ENCODE measurements around the gene ADAMTS9. TPM values are rescaled to one million over a fixed set of nuclear protein-coding genes. Genes with fewer than 3 reads are reported as not detected.

The ADAMTS9 gene
- total and polyA plus RNA-seq, 2 experiments from 2014 or later: 0.31 to 0.81 TPM

DNA sequence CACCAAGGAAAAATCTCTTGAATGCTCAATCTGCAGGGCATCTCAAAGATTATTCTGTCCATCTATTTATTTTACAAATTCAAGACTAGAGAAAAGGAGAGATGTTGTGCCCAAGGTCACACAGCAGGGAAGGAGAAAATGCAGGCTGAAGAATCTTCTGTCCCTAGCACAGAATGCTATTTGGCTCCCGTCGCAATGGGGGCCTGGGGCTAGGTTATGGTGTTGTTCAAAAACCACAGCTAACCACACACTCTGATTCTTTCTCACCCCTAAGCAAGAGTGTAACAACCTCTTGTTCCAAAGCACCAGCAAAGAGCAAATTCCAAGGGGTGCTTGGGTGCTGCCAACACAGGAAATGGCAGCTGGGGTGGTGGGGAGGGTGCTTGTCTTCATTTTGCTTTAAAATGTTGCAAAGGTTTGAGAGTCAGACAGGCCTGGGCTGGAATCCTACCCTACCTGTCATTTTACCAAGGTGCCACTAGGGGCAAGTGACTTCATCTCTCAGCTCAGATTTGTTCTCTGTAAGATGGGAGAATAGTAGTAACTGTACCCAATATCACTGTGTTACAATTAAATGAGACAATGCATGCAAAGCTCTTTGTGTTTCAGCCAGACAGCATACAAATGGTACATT is 112.5 kb downstream of the ADAMTS9 start:
- ATAC-seq (peak; percentile 96), DNase-seq (ENCODE audit: low spot score) (peak; percentile 80)
- peaks cover 22% of the 10 kb centered on the region for H3K4me1 Mint-ChIP-seq
- Histone ChIP-seq H3K4me3 (no peak overlapping the region), H4K20me1 (replicated peaks; ENCODE audit: insufficient read depth) (no peaks in the 10 kb centered on the region), H2AFZ (no peak overlapping the region), H3K9me2 (ENCODE audit: insufficient read depth) (no peaks in the 10 kb centered on the region), H3K79me2 (replicated peaks; ENCODE audit: insufficient read depth) (no peaks in the 10 kb centered on the region), H3K27me3 (ENCODE audit: insufficient read depth) (no peaks in the 10 kb centered on the region), H3K4me1 (ENCODE audit: insufficient read depth) (peaks cover 17% of the 10 kb centered on the region), H3K4me2 (no peak overlapping the region), H3F3A (replicated peaks; ENCODE audit: low read depth) (no peaks in the 10 kb centered on the region), H3K36me3 (ENCODE audit: insufficient read depth) (no peaks in the 10 kb centered on the region), H3K27ac (ENCODE audit: low read depth) (no peak overlapping the region)
- H3K4me3 Mint-ChIP-seq: no peak overlapping the region
- H3K27me3 Mint-ChIP-seq (ENCODE audit: insufficient read depth, low read depth, poor library complexity): peaks cover 6% of the 10 kb centered on the region
- no peak overlapping the region for H3K27ac Mint-ChIP-seq
- H3K9me3 Mint-ChIP-seq: no peaks in the 10 kb centered on the region; the same call in 2 of the 3 replicates
- H3K36me3 Mint-ChIP-seq (ENCODE audit: low read depth): no peaks in the 10 kb centered on the region
- no peak for TF ChIP-seq EZH2phosphoT487 (IDR thresholded peaks at IDR 0.05; ENCODE audit: unreplicated experiment)
- TF ChIP-seq CTCF (conservative IDR thresholded peaks at IDR 0.05; ENCODE audit: low read depth in 2 of 2): peak; percentile 60 to 63
- no peak for TF ChIP-seq POLR2AphosphoS5 (IDR thresholded peaks at IDR 0.05; ENCODE audit: low read depth)
- TF ChIP-seq, protein P1, sequence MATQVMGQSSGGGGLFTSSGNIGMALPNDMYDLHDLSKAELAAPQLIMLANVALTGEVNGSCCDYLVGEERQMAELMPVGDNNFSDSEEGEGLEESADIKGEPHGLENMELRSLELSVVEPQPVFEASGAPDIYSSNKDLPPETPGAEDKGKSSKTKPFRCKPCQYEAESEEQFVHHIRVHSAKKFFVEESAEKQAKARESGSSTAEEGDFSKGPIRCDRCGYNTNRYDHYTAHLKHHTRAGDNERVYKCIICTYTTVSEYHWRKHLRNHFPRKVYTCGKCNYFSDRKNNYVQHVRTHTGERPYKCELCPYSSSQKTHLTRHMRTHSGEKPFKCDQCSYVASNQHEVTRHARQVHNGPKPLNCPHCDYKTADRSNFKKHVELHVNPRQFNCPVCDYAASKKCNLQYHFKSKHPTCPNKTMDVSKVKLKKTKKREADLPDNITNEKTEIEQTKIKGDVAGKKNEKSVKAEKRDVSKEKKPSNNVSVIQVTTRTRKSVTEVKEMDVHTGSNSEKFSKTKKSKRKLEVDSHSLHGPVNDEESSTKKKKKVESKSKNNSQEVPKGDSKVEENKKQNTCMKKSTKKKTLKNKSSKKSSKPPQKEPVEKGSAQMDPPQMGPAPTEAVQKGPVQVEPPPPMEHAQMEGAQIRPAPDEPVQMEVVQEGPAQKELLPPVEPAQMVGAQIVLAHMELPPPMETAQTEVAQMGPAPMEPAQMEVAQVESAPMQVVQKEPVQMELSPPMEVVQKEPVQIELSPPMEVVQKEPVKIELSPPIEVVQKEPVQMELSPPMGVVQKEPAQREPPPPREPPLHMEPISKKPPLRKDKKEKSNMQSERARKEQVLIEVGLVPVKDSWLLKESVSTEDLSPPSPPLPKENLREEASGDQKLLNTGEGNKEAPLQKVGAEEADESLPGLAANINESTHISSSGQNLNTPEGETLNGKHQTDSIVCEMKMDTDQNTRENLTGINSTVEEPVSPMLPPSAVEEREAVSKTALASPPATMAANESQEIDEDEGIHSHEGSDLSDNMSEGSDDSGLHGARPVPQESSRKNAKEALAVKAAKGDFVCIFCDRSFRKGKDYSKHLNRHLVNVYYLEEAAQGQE (IDR thresholded peaks at IDR 0.05; ENCODE audit: unreplicated experiment): no peak

GRCh38 chr3:64574194-64574593 is 113.6 kb downstream of the ADAMTS9 start:
- Histone ChIP-seq H3K27ac (ENCODE audit: low read depth) (no peak overlapping the region), H2AFZ (no peak overlapping the region), H3K36me3 (ENCODE audit: insufficient read depth) (no peaks in the 10 kb centered on the region), H3K79me2 (replicated peaks; ENCODE audit: insufficient read depth) (no peaks in the 10 kb centered on the region), H3K4me2 (no peak overlapping the region), H3K27me3 (ENCODE audit: insufficient read depth) (no peaks in the 10 kb centered on the region), H3K9me2 (ENCODE audit: insufficient read depth) (no peaks in the 10 kb centered on the region), H3F3A (replicated peaks; ENCODE audit: low read depth) (no peaks in the 10 kb centered on the region), H3K4me3 (no peak overlapping the region), H4K20me1 (replicated peaks; ENCODE audit: insufficient read depth) (no peaks in the 10 kb centered on the region), H3K4me1 (ENCODE audit: insufficient read depth) (peaks cover 17% of the 10 kb centered on the region)
- no peaks in the 10 kb centered on the region for H3K36me3 Mint-ChIP-seq (ENCODE audit: low read depth)
- no peak overlapping the region for H3K4me3 Mint-ChIP-seq
- DNase-seq (ENCODE audit: low spot score): no peak
- H3K4me1 Mint-ChIP-seq: peaks cover 22% of the 10 kb centered on the region
- no peak overlapping the region for H3K27ac Mint-ChIP-seq
- H3K9me3 Mint-ChIP-seq: no peaks in the 10 kb centered on the region; the same call in 2 of the 3 replicates
- peaks cover 6% of the 10 kb centered on the region for H3K27me3 Mint-ChIP-seq (ENCODE audit: insufficient read depth, low read depth, poor library complexity)
- no peak for ATAC-seq
- no peak for TF ChIP-seq NANOG (IDR thresholded peaks at IDR 0.05; ENCODE audit: borderline replicate concordance)
- no peak for TF ChIP-seq JUNB (IDR thresholded peaks at IDR 0.05; ENCODE audit: unreplicated experiment)
- TF ChIP-seq EZH2phosphoT487 (IDR thresholded peaks at IDR 0.05; ENCODE audit: unreplicated experiment): no peak
- no peak for TF ChIP-seq EZH2 (IDR thresholded peaks at IDR 0.05; ENCODE audit: low read depth, unreplicated experiment)
- TF ChIP-seq STAT1 (IDR thresholded peaks at IDR 0.05; ENCODE audit: unreplicated experiment): no peak
- TF ChIP-seq POLR2AphosphoS5 (IDR thresholded peaks at IDR 0.05; ENCODE audit: low read depth): no peak
- TF ChIP-seq ZNF331 (CRISPR knock-in tag; IDR thresholded peaks at IDR 0.05; ENCODE audit: low read depth): no peak
- TF ChIP-seq, protein P1 (IDR thresholded peaks at IDR 0.05; ENCODE audit: unreplicated experiment): no peak
- TF ChIP-seq ETS1 (IDR thresholded peaks at IDR 0.05): no peak
- no peak for TF ChIP-seq CREB1 (CRISPR knock-in tag; IDR thresholded peaks at IDR 0.05; ENCODE audit: low read depth)
- TF ChIP-seq CTCF (conservative IDR thresholded peaks at IDR 0.05; ENCODE audit: low read depth in 2 of 2): no peak
